Myocyte (in vitro differentiated cells): Measurements from ENCODE around the gene NFATC3. TPM values are rescaled to one million over a fixed set of nuclear protein-coding genes. Genes with fewer than 3 reads are reported as not detected.

ENCODE experiments used
- DNase-seq: peaks from one replicate; pipeline ENCODE4 v3.0.0-alpha.2; 2012; ENCODE audit warnings: low read depth
- total RNA-seq: library from RNA; depleted of rRNA; stranded (reverse); fragments of >200 nt; gene quantifications from 2 replicates; pipeline ENCODE4 v1.2.3, GENCODE V29; 2014

The NFATC3 gene
- total RNA-seq, 1 donor from 2014 or later: 36.7 TPM

DNA sequence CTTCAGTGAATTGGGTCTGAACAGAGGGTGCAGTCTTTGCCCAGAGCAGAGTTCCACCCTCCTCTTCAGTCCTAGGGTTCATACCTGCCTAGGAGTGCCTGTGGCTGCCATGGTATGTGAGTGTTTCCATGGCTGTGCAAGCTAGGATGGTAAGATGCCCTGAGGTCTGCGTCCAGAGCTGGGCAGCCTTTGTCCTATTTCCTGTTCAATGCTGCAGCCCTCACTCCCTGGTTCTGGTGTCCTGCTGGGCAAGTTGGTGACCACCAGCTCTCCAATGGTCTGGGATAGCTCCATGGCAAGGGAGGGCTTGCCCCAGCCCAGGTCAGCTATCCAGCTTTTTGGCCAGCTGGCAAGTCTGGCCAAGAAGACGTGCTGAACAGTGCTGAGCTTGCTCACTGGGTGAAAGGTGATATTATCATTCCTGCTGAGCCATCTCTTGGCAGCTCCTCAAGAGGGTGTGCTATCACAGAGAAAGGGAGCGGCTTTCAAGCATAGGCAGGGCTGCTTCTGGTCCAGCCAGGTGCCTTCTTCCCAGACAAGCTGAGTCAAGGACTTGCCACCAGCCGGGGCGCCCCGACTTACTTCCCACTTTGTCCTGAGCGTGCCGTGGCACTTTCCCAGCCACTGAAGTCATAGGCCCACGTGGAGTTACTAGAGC is 13.0 kb upstream of the NFATC3 start:
- peak; percentile 92 for DNase-seq

DNA sequence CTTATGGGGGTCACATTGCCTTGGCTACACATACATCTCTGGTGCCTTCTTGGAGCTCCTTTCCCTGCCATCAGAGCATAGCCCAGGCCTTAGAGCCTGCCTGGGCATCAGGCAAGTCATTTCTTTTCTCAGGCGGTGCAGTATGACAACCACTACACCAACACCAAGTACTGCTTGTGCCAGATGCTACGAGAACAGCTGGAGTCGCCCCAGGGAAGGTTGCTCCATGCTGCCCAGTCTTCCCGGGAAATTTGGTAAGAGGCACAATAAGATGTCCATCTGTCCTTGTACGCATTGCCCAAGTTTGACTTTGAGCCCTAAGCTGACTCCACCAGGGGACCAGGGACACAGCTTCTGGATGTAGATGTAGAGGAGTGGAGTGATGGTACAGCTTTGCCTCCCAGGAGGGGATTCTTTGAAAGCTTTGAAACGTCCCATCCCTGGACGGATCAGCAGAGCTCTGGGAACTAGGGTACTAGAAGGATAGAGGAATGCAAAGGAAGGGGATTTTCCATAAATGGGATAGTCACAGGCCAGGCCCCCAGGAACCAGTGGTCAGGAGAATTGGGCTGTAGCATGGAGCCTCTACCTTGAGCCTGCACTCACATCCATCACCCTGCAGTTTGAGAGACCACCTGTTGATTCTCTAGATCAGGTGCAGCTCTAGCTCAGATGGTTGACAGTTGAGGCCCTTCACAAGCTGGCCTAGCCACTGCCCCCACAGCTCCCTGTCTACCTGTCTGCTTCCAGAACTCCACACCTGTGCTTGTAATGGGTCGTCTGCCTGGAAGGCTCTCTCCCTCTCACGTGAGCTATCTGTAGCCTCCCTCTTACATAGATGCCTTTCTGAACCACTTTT is 11.0 kb upstream of the NFATC3 start:
- DNase-seq: no peak

DNA sequence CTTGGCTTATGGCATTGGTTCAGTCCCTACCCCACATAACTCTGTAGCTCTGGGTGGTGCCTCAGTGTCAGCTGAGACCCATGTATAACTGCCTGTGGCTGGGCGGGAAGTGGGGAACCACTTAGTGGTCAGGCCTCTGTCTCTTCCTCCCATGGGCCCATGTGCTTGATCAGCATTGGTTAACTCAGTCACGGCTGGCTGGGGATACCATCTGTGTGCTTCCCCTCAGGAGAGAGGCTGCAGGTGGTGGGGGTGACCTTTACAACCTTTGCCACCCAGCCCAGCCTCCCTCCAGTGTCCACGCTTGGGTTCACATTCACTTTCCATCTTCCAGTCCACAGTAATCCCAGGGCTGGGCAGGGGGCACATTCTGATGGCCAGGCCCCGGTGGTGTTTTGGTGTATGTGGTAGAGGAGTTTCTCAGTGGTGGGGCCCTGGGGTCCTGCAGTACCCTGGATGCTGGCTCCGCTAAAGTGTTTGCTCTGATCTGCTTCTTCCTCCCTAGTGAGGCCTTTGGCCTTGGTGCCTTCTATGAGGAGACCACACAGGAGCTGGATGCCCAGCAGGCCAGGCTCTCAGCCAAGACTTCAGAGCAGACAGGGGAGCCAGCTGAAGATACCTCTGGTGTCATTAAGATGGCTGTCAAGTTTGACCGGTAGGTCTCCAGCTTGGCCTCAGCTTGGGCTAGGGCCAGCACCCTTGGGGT is 10.2 kb upstream of the NFATC3 start:
- DNase-seq: peak; percentile 89

DNA sequence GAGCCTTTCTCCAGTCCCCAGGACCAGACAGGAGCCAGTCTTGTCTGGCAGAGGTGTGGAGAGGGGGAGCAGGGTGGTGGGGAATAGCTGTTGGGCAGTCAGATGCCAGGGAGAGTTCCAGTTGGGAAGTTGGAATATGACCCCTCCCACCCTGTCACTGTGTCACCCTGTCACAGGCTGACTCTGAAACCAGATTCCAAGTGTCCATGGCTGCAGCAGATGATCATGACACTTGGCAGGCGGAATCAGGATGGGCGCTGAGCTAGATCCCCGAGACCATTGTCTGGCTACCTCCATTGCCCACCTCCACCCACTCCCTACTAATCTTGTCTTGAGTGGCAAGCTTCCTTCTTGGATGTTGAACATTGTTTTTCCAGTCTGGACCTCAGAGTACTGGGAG is 9.2 kb upstream of the NFATC3 start:
- peak; percentile 48 for DNase-seq

DNA sequence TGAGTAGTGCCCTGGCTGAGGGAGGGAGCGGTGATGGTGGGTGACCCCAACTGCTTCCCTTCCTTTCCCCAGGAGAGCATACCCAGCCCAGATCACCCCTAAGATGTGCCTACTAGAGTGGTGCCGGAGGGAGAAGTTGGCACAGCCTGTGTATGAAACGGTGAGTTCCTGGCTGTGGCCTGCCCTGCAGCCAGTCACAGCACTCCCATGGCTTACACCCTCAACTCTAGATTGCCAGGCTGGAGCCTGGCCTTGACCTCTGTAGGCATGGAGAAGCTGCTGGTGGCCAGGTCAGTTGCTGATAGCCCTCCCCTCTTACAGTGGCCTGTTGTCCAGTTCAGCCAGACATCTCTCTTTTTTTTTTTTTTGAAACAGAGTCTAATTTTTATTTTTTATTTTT is 8.6 kb upstream of the NFATC3 start:
- no peak for DNase-seq

DNA sequence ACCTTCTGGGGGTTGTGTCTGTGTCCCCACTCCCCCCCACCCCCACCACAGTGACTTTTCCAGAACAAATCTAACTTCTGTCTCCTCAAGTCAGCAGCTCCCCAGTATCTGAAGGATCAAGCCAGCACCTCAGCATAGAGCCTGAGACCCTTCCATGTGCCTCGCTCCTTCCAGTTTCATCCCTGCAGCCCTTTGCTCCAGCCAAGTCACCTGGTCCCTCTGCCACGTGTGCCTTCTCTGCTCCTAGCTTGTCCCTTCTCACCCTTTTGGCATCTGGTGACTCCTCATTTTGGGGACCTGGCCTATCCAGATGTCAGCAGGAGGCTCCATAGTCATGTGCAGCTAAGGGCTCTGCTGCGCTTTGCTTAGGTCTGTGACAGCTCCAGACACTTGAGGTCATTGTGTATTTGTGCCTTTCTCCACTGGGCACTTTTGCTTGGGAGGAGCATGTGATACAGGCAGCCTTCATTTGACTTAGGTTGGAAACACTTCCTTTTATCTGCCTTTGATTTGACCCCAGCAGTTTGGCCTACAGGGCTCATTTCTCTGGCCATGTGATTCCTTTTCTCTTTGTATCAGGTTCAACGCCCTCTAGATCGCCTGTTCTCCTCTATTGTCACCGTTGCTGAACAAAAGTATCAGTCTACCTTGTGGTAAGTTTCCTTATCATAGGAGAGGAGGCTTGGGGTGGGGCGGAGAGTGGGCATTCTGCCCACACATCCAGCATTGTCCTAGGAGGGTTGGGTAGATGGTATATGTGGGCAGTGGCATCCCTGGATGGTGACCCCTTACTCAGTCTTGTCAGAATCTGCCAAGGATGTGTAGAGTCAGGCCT is 7.1 kb upstream of the NFATC3 start:
- no peak for DNase-seq

DNA sequence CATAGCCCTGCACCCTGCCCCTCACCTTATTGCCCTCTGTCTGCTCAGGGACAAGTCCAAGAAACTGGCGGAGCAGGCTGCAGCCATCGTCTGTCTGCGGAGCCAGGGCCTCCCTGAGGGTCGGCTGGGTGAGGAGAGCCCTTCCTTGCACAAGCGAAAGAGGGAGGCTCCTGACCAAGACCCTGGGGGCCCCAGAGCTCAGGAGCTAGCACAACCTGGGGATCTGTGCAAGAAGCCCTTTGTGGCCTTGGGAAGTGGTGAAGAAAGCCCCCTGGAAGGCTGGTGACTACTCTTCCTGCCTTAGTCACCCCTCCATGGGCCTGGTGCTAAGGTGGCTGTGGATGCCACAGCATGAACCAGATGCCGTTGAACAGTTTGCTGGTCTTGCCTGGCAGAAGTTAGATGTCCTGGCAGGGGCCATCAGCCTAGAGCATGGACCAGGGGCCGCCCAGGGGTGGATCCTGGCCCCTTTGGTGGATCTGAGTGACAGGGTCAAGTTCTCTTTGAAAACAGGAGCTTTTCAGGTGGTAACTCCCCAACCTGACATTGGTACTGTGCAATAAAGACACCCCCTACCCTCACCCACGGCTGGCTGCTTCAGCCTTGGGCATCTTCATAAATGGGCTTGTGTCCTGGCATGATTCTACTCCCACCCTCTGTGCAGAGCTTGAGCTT is 6.3 kb upstream of the NFATC3 start:
- no peak for DNase-seq

DNA sequence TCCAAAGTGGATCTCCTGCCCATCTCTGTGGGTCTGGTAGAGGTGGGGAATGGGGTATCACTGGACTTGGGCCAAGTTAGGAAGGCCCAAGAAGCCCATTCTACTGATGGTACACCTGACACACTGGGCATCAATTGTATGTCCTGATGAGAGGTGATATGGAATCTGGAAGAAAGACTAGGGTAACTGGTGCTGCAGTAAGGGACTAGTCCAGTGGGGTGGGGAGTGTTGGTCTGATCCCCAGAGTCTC is 5.9 kb upstream of the NFATC3 start:
- no peak for DNase-seq

DNA sequence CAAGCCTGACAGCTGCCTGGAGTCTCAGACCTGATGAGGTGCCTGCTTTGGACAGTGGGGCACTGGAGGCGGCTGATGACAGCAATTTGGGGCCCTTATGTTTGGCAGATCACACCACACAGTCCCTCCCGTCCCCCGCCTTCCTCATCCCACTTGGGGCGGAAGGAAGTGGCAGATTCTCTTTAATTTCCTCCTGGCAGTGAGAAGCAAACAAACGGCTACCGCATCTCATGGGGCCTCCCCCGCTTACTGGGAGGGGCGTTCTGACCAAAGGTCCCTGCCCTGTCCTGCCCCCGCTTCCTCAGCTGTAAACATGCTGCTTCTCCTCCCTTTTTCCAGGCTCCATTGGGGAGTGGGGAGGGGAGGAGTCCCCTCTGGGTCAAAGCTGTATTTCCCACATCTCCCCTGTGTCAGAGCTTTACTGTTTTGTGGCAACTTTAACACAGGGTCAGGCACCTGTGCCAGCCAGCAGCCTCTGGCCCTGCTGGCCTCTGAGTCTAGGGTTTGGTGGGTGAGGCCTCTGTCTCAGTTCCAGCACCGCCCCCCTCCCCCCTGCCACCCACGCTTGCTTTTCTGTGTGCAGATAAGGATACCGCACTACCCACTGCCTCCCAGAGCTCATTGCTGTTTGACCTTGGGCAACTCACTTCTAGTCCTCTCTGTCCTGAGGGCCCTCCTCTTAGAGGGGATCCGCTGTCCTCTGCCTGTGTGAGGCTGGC is 5.4 kb upstream of the NFATC3 start:
- no peak for DNase-seq

DNA sequence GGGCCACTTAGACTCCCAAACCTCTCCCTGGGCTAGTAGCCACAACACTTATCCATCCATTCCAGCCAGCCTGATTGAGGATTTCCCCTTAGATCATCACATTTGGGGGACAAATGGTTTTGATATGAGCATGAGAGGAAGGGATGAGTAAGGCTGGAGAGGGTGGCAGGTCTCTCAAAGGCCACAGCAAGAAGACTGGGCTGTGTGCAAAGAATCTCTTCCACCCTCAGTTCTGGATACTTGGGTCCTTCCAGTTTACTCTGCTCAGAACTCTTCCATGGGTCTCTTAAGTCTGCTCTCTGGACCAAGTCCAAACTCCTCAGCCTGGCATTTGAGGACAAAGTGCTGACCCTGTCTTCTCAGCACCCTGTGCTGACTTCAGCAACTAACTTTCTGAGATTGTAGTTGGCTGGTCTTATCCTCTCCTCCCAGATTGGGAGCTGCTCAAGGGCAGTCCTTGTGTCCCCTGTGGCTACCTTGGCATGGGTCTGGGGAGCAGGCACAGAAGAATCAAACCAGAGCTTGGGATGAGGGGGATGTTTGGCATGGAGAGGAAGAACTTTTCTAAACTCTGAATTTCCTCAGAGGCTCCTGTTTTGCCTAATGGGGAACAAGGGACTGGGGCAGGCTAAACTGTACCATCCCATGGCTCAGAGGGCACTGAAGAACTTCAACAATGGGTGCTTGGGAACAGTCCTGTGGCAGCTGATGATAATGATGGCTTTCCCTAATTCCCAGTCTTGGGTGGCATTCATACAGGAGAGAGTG is 3.1 kb upstream of the NFATC3 start:
- DNase-seq: no peak

DNA sequence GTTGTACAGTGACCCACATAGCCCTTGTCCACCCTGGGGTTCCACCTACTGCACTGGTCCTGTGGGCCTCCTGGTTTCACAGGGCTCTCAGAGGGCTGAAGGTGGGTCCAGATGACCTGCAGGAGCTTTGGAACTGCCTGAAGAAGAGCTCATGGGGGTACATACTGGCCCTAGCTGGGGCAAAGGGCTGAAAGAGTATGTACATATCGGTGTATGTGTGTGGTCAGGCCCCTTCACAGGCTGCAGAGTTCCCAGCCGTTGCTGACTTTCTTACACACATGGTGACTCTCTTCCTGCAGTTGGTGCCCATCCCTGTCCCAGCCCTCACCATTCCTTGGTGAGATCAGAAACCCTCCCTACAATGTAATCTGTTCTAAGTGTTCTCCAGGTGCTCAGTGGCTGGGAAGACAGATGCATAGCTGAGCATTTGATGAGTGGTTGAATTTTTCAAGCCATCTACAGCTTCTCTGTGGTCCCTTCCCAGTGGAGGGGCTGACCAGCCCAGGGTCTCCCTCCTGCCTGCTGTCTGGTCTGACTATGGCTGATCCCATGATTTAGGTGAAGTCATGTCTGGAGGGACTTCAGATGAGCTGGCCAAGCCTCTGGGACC is 2.4 kb upstream of the NFATC3 start:
- no peak for DNase-seq

DNA sequence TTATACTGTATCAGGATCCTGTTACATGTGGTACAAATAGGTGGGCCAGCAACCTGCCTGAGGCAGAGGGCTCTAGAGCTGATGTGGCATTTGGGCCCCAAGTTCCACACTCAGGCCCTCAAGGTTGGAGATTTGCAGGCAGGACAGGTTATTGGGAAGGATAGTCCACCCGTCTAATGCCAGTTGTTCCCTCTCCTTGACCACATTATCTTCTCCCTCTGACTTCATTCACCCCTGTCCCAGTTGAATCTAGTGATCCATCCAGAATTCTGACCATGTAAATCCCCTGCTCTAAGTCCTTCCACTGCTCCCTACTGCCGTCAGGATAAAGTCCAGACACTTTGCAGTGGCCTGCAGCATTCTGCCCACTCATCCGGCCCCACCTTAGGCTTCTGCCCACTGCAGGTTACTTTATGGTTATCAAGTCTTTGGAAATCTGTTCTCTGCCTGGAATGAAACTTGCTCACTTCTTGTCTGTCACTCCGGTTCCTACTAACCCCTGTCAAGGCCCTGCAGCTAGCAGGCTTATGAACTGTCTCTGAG is 1.9 kb upstream of the NFATC3 start:
- DNase-seq: no peak

DNA sequence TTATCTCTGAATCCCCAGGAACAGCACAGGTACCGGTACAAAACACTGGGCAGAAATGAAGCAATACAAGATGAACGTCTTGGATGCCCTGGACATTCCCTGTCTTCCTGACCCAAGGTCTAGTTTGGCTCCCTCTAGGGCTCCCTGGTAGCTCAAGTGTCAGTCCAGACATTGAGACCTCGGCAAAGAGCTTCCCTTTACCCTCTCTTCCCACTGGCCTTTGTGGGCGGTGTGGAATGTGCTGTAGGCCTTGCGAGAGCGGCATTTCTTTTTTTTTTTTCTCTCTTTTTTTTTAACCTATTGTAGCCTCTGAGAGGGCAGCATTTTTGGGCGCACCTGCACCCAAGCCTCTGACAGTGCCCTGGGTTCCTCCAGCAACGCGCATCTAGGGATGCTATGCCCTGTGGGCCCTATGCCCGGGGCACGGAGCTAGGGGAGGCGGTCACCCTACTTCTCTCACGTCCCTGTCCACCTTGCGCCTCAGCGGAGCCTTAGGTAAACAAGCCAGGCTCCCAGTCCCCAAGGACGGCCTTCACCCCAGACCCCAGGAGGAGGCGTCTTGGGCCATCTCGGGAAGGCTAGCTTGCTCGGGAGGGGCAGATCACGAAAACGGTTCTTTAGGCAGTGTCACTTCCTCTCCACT is 1.2 kb upstream of the NFATC3 start:
- DNase-seq: peak; percentile 63

DNA sequence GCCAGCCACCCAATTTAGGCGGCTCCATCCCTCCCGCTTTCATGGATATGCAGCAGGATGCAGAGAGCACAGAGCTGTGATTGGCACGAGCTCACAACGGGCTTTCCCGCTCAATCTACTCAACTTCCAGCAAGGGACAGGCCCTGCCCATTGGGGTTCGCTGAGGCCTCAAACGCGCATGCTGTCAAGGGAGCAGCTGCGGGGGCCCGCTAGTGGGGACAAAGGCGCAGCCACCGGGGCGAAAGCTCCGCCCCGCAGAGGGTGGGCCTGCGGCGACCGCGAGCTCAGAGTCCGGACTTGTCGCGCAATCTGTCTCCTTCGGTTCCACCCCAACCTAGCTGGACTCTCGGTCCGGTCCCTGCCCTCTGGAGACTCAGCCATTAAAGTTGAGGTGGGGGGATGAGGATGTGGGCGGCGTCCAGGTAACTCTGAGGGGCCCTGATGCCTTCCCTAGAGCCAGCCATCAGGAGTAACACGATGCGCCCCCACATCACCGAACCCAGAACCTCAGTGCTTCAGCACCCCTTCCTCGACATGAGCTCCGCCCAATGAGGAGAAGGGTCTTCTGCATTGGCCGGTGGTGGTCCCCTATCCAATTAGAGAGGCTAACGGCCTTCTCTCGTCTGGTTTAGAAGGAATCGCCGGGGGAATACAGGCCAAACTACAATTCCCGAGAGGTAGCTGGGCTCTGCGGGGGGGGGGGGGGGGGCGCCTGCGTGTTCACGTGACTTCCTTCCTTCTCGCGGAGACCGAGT is 489 bp upstream of the NFATC3 start:
- peak; percentile 90 for DNase-seq

DNA sequence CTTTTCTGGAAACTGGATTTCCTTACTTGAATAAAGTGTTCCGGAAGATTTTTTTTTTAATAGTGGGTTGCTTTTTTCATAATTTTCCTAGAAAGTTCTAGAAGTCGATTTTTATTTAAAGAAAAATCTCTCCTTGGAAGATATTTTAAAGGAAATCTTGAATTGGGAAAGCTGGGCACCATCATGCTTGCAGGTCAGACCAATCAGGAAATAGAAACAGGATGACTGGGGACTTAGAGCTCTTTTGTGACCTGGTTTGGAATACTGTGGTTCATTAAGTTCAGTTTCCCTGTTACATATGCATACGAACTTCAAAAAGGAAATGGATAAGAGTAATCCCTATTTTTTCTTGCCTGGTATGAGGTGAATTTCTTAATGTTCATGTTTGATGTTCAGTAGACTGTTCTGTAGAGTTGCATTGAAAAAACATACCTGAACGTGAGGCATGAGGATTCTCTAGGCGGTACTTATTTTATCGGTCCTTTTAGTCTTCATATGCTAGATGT is 1.2 kb downstream of the NFATC3 start:
- DNase-seq: peak; percentile 42

DNA sequence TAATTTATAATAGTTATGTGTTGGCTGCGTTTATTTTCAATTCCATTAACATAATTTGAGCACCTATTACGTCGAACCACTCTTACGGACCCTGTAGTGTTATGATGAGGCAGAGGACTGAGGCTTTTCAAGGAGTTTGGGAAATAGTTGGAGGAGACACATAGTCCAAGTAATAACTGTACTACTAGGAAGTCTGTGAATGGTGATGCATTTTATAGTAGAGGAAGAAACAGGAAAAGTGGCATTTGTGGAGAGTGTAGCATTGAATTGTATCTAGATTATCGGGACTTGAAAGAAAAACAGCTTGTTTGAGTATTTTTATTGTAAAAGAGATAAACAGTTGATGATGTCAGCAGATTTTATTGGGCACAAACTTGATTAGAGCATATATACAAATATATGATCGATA is 1.7 kb downstream of the NFATC3 start:
- DNase-seq: no peak

DNA sequence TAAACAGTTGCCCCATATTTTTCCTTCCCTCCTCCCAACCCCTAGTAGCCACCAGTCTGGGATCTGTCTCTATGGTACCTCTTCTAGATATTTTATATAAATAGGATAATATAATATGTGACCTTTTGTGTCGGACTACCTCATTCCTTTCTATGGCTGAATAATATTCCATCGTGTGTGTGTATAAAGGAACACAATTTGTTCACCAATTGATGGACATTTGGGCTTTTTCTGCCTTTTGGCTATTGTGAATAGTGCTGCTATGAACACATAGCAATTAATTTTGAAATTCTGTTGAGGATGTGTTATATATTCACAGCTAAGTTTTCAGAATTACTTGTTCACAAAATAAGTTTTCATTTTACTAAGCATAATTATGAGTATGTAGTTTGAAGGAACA is 2.5 kb downstream of the NFATC3 start:
- DNase-seq: no peak
